Sciatic nerve (tissue), 2 donors: ENCODE data around the gene DCAF10. TPM values are rescaled to one million over a fixed set of nuclear protein-coding genes. Genes with fewer than 3 reads are reported as not detected.
"Not testable (repeated sequence)": the region's sequence is repeated elsewhere in the genome, so short reads cannot be mapped to it uniquely, and the experiment has no call there.

ENCODE experiments used
- ATAC-seq: fragments of 200-7000 bp; cut with Tn5 transposase; one replicate; pipeline ENCODE4 v1.9.1; 2020; ENCODE audit warnings: mild to moderate bottlenecking, moderate library complexity
- DNase-seq: peaks from one replicate; pipeline ENCODE4 v3.0.0-alpha.2; 2020; ENCODE audit warnings: low spot score
- intact Hi-C: fragments of 100-400 bp; cut with DNase I; formaldehyde crosslinking; loops from one replicate; pipeline ENCODE4 v1.14.2; 2022
- total RNA-seq: library from RNA; stranded (reverse); fragmentation: NEBNext Ultra II Directional; extraction: Animal tissue kit (Norgen Biotek cat#: 25700); gene quantifications from one replicate; pipeline ENCODE4 v1.2.1, GENCODE V29; 2021
- donor health status: DM: no; HTN: no; CAD: no.
- donor health status: DM: no; HTN: no; CAD: no.

DCAF10 gene
- total RNA-seq, 1 donor from 2014 or later: 25.3 TPM

DNA sequence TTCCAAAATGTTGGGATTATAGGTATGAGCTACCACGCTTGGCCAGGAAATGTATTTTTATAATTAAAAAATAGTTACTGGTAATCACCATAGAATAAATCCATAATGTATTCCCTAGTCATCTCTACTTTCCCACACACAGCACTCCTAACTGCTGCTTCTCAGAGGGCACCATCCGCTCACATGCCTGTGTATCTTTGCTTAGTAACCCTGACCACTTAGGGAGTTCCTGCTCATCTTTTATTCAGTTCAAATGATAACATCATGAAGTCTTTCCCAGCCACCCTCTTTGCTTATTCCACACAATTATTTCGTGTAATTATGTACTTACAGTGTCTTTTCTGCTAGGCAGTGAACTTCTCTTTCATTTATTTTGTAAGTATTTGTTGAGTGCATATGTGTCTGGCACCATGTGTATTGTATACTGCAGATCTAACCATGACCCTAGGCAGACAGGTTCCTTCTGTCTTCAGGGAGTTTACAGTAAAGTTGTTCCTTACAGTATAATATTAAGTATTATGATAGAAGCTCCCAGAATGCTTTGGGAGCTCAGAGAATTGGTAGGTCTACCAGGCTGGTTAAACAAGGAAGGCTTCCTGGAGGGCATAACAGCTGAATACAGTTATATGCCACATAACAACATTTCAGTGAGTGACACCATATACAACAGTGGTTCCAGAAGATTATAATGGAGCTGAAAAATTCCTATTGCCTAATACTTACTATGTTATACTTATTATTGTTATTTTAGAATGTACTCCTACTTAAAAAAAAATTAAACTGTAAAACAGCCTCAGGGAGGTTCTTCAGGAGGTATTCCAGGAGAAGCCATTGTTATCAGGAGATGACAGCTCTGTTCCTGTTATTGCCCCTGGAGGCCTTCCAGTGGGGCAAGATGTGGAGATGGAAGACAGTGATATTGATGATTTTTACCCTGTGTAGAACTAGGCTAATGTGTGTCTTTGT lies 39.2 kb downstream of the DCAF10 start:
- intact Hi-C loops: no loop called here
- DNase-seq (no peak), ATAC-seq (no peak)

DNA sequence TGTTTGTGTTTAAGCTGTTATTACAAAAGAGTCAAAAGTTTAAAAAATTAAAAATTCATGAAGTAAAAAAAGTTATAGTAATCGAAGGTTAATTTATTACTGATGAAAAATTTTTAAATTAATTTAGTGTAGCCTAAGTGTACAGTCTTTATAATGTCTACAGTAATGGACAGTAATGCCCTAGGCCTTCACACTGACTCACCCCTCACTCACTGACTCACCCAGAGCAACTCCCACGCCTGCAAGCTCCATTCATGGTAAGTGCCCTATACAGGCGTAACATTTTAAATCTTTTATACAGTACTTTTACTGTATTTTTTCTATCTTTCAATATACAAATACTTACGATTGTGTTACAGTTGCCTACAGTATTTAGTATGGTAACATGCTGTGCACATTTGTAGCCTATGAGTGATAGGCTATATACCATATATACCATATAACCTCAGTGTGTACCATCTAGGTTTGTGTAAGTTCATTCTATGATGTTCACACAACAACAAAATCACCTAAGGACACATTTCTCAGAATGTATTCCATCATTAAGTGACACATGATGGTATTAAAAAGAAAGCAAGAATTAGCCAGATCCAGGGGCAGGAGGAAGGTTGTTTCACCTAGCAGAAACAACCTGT lies 40.1 kb downstream of the DCAF10 start:
- no peak for DNase-seq
- intact Hi-C loops: no loop called here
- ATAC-seq: no peak

DNA sequence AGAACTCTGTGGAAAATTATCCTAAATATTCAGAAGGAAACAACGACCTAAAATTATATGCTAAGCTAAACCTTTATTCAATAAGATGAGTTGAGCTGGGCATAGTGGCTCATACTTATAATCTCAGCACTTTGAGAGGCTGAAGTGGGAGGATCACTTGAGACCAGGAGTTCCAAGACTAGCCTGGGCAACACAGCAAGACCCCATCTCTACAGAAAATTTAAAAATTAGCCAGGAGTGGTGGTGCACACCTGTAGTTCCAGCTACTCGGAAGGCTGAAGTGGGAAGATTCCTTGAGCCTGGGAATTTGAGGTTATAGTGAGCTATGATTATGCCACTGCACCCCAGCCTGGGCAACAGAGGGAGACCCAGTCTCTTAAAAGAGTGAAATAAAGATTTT lies 51.6 kb downstream of the DCAF10 start:
- ATAC-seq (no peak), DNase-seq (no peak)
- intact Hi-C loops: no loop called here

DNA sequence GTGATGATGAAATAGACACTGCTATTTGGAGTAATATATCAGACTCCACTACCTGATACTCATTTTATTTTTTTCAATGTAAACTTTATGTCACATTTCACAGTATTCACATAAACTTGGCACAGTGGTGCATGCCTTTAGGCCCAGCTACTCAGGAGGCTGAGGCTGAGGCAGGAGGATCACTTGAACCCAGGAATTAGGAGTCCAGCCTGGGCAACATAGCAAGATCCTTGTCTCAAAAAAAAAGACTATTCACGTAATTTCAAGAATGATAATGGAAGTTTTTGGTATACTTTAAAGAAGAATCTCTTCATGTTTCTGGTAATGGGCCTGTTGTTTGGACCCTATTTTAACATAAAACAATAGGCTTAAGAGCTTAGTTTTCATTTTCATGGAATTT lies 56.0 kb downstream of the DCAF10 start:
- ATAC-seq: no peak
- intact Hi-C loops: no loop called here
- DNase-seq: no peak

DNA sequence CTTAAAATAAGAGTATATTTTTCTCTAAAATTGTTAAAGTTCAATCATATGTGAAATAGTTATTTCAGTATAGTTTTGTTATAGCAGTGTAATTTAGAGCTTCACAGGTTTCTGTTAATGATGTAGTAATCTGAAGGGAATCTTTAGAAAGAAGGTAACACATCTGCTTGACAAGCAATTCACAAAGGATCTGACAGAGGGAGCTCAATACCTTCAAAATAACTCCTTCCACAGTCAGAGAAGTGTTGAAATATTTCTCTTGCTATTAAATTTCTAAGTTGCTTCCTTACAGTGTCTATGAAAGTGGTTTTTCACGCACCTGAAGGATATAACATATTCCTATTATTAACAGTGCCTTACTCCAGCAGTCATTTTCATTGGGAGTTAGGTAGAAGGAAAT lies 58.4 kb downstream of the DCAF10 start:
- no peak for DNase-seq
- intact Hi-C loops: no loop called here
- ATAC-seq: no peak

DNA sequence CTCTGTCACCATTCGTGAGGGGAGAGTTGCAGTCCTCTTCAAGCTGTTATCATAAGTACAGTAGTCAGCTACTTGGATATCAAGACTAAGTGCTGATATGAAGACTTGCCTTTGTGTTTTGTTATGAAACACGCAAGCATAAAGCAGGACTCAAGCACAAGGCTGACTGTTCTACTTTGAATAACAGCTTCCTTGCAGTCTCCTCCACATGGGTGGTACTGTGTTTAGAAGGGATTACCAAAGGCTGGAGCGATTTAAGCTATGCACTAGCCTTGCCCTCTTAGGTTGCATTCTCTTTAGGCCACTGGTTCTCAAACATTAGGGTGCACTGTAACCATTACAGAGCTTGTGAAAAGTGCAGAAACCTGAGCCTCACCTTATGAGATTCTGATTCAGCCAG lies 61.9 kb downstream of the DCAF10 start:
- intact Hi-C loops: no loop called here
- ATAC-seq: no peak
- DNase-seq: no peak

DNA sequence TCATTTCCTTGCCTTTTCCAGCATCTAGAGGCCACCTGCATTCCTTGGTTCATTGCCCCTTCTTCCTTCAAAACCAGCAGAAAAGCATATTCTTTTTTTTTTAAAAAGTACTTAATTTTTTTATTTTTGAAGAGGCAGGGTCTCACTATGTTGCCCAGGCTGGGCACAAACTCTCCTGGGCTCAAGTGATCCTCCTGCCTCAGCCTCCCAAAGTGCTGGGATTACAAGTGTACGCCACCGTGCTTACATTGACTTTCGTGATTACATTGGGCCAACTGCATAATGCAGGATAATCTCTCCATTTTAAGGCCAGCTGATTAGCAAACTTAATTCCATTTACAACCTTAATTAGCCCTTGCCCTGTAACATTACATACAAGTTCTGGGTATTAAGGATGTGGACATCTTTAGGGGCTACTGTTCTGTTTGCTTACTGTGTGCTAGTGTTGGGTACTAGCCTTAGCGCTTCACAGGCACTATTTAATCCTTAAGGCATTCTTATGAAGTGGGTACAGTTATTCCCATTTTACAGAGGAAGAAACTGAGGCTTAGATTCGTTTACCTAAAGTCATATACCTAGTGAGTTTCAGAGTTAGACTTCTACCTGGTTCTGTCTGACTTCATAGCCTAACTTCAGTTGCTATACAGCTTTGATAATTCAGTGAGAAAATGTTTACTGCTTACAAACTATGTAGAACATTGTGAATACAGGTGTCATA lies 69.6 kb downstream of the DCAF10 start:
- DNase-seq: no peak
- intact Hi-C loops: no loop called here
- ATAC-seq: no peak

DNA sequence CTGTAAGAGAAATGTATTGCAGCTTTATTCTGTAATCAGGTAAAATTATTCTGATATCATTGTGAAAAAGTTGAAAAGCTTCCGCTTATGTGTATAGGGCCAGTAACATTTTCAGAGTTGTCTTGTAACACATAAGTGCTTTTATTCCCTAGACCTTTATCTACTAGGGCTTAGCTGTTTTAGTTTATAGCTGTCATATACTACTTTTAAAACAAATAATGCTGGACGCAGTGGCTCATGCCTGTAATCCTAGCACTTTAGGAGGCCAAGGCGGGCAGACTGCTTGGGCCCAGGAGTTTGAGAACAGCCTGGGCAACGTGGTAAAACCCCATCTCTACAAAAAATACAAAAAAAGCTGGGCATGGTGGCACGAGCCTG lies 70.2 kb downstream of the DCAF10 start:
- no peak for ATAC-seq

DNA sequence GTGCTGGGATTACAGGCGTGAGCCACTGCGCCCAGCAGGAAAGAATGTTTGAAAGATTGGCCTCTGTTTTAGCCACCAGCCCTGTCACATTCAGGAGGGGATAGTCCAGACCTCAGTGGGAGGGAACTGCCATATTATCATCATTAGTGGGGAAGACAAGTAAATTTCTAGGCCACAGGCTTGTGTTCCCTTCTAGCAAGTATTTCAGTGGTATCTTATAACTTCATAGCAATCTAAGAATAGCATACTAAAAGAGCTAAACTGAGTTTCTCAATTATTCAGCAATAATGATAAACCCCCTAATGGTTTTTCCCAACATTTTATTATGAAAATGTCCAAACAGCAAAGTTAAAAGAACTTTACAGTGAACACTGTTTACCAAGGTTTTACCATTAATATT lies 73.4 kb downstream of the DCAF10 start:
- intact Hi-C loops: no loop called here
- no peak for ATAC-seq
- DNase-seq: no peak

More for the DNA sequence above, 70.2 kb downstream of the DCAF10 start:
- no peak for DNase-seq
- intact Hi-C loops: no loop called here

DNA sequence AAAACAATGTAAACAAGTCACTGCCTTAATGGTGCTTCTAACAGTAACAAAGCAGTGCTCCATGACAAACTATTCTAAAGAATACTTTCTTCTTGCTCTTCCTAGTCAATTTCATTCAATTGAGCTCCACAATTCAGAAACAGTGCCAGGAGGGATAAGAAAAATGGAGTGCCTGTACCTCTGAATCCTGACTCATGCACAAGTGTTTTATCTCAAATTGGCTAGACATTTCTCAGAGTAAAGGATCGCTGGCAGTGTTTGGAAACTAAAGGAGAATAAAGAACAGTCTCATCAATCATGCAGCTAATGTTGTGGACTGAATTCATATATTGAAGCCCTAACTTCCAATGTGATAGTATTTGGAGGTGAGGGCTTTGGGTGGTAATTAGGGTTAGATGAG lies 75.8 kb downstream of the DCAF10 start:
- no peak for DNase-seq
- intact Hi-C loops: no loop called here
- no peak for ATAC-seq

DNA sequence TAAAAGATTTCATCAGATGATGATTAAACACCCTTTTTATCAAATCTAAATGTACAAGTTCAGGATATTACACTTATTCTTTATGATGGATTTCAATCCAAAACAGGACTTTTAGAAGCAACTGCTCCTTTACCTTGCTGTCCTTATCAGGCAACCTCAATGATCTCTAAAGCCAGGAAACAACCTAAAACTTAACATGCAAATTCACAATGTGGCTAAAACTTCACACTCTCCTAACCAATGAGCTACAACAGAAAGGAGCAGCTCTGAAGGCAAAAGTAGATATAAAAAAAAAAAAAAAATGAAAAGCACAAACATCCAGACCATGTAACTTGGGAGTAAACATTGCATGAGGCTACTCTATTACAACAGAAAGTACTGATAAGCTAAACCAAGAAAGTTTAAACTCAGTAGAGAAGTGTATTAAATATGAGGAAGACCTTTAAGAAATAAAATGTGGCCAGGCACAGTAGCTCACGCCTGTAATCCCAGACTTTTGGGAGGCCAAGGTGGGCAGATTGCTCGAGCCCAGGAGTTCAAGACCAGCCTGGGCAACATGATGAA lies 80.4 kb downstream of the DCAF10 start:
- intact Hi-C loops: no loop called here
- ATAC-seq (no peak), DNase-seq (no peak)

DNA sequence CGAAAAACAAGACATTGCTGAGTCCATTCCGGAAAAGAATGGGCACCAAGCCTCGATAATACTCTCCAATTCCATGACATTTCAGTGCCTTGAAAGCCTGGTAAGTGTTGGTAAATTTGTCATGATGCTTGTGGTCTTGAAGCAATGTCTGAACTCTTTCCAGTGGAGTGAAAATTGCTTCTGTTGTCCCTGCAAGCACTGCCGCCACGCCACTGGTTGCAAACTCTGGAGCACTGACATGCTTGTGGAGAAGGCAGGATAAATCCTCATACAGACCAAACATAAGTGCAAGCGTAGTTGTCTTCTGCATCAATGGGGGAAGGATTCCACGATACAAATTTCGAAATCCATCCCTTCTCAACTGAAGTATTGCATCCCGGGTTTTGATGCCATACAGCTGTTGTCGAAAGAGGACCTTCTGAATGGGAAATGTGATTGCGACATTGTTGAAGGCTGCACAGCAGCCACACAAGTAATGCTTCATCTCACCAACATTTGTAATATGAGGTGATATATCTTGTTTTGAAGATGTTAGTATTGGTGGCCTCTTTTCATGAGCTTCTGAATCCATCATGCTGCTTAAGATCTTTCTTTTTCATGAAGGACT lies 87.5 kb downstream of the DCAF10 start:
- ATAC-seq, DNase-seq, intact Hi-C loops: not testable (repeated sequence)

DNA sequence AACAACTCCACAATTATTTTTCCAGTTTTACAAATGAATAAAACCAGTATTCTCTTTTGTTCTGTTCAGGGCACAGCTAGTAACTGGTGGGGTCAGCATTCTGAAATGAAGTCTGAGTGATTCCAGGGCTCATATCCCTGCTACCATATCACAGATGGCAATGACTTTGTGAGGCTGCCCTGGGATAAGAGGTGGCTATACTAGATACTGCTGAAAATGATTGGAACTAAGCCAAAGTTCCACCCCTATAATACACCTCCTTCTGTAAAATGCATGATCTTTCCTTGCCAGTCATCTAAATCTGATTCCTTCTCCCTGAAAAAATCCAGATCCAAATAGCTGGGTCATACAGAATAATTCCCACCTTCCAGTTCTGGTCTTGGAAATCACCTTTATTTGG lies 88.9 kb downstream of the DCAF10 start:
- intact Hi-C loops: no loop called here
- ATAC-seq (no peak), DNase-seq (no peak)

DNA sequence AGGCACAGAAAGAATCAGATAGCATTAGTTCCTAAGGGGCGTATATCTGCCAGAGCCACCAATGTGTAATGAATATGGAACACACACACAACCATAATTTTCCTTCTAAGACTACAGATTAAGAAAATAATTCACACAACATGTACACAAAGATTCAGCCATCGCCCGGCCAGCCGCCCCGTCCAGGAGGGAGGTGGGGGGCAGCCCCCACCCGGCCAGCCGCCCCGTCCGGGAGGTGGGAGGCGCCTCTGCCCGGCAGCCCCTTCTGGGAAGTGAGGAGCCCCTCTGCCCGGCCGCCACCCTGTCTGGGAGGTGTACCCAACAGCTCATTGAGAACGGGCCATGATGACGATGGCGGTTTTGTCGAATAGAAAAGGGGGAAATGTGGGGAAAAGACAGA lies 90.4 kb downstream of the DCAF10 start:
- DNase-seq, intact Hi-C loops, ATAC-seq: not testable (repeated sequence)

DNA sequence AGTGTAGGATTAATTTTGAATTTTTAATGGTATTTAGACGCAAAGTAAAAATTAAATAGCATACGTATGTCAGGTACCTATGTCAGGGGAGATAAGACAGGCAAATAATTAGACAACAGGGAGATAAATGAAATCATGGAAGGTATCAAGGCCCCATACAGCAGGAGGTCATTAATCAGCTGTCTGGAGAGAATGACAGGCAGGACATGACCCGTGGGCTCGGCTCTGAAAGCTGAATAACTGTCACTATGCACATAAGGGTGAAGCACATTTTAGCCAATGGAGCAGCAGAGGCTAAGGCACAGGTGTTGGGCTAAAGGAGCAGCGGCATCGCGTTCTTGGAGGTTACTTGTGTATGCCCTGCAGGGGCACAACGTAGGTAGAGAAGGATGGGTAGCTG lies 91.5 kb downstream of the DCAF10 start:
- ATAC-seq (no peak), DNase-seq (no peak)
- intact Hi-C loops: no loop called here

DNA sequence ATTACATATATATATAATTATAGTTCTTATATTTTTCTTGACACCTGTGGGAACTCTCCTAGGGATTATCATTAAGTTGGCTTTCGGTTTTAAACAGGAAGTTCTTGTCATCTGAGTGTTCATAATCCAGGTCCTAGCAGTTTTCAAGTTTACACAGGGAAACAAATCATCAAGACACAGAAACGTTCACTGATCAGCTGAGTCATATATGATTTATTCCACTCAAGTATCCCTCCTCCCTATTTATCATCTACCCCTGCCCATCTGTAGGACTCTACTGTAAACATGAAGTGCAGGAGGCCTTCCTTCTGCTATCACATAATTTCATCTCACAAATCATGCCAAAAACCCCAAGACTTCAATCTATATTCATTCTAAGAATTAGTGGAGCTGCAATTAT lies 97.1 kb downstream of the DCAF10 start:
- ATAC-seq (no peak), DNase-seq (no peak)
- intact Hi-C loops: no loop called here

DNA sequence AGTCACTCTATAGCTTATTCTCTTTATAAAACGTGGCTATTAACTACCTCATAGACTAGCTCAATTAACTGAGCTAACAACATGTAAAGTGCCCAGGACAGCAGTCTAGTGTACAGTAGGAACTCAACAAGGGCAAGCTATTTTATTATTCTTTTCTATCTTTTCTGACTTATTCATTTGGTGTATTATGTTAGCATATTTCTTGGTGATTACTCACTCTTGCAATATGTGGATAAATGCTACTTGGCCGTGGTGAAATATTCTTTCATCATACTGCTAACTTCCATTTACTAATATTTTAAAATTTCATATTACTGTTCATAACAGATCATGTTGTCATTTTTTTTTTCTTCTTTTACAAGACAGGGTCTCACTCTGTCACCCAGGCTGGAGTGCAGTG lies 98.4 kb downstream of the DCAF10 start:
- intact Hi-C loops: no loop called here
- DNase-seq (no peak), ATAC-seq (no peak)

DNA sequence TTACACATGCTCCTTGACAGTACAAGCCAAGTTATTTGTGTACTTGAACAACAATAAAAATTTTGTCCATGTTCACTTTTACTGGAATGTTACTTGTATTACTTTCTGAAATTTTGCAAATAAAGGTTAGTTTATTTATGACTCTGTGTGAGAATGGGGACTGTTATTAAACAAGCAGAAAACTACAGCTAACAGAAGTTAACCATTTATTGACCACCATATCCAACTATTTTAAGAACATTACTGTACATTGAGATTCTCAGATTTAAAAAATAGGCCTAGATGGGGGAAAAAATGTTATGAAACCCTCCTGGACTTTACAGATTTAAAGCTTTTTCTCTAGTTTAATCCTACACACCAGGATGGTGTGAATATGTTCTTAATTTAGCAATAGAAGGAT lies 101.5 kb downstream of the DCAF10 start:
- DNase-seq: no peak
- no peak for ATAC-seq
- intact Hi-C loops: no loop called here
